K562 (cell line): ENCODE measurements around the gene ZNF92. TPM values are rescaled to one million over a fixed set of nuclear protein-coding genes. Genes with fewer than 3 reads are reported as not detected.

ENCODE experiments used
- CBFB ChIP-seq: sonication (generic); formaldehyde crosslinking; IDR thresholded peaks from 2 replicates; pipeline ENCODE4 v1.4.0; 2020; ENCODE audit warnings: mild to moderate bottlenecking, missing genetic modification reagents
- E2F4 ChIP-seq: sonication (generic); formaldehyde crosslinking; IDR thresholded peaks from 2 replicates; pipeline ENCODE4 v1.8.0; 2022; ENCODE audit warnings: mild to moderate bottlenecking, low read depth, missing genetic modification reagents
- ERF ChIP-seq: fragments of 450-650 bp; formaldehyde crosslinking; IDR thresholded peaks from 2 replicates; pipeline ENCODE4 v1.4.0; 2020; ENCODE audit warnings: mild to moderate bottlenecking, mixed read lengths
- GTF2A2 ChIP-seq: IDR thresholded peaks from 2 replicates; pipeline ENCODE4 v1.6.1; 2016; ENCODE audit warnings: mild to moderate bottlenecking, missing genetic modification characterization, missing compliant biosample characterization
- HDAC2 ChIP-seq: fragments of 450-650 bp; IDR thresholded peaks from 2 replicates; pipeline ENCODE4 v1.6.1; 2016; ENCODE audit warnings: mild to moderate bottlenecking
- NBN ChIP-seq: fragments of 450-650 bp; IDR thresholded peaks from 2 replicates; pipeline ENCODE4 v1.6.1; 2016; ENCODE audit warnings: low read depth, mild to moderate bottlenecking
- PCBP2 ChIP-seq: fragments of 200-400 bp; formaldehyde crosslinking; IDR thresholded peaks from 2 replicates; pipeline ENCODE4 v1.6.1; 2018; ENCODE audit warnings: low read length, low read depth, mild to moderate bottlenecking, moderate library complexity; ENCODE audit not compliant: poor library complexity, severe bottlenecking
- ZNF639 ChIP-seq, 2 experiments: fragments of 200-800 bp in 1 of 2; sonication (Bioruptor generic) in 1 of 2; sonication (generic) in 1 of 2; formaldehyde crosslinking in 1 of 2; IDR thresholded peaks in 1 of 2; conservative IDR thresholded peaks in 1 of 2; 2 replicates each; pipeline versions ENCODE4 v1.5.0 to v1.6.1; 2016 to 2020; ENCODE audit warnings: missing compliant biosample characterization in 1 of 2, missing genetic modification characterization in 1 of 2, missing genetic modification reagents in 1 of 2
- polyA plus RNA-seq, 8 experiments: library from polyadenylated mRNA; depleted of rRNA in 4 of 8; stranded (reverse) in 5 of 8; unstranded in 3 of 8; fragments of >200 nt; fragmentation: Nextera tagmentation in 2 of 8; fragmentation: Illumina TruSeq in 1 of 8; extraction: Ambion mirVana in 2 of 8; extraction: Trizol in 1 of 8; gene quantifications; 2 replicates each; pipeline versions ENCODE4 v1.2.1 to v1.2.3, GENCODE V29; 2011 to 2014; ENCODE audit warnings: inconsistent platforms in 1 of 8, missing spikeins in 1 of 8
- total RNA-seq, 7 experiments: library from RNA; depleted of rRNA in 6 of 7; stranded (reverse); fragments of >200 nt in 6 of 7; fragmentation: Illumina TruSeq in 2 of 7; extraction: Trizol in 2 of 7; gene quantifications; 2 replicates each; pipeline versions ENCODE4 v1.2.1 to v1.2.3, GENCODE V29; 2011 to 2021; ENCODE audit warnings: low replicate concordance in 1 of 7
- TF ChIP-seq, protein P1 (sequence below): fragments of 250-450 bp; sonication (Bioruptor Pico); IDR thresholded peaks from 2 replicates; pipeline ENCODE4 v1.4.0; 2020

The ZNF92 gene
- total and polyA plus RNA-seq, 9 of the 15 experiments (the other 6 are each of a cell fraction or from before 2014, with no cell fraction given), result 8.9 to 29.4 (median 12.5) TPM

GRCh38 chr7:65373608-65374351 is at the start of gene ZNF92 (continued):
- TF ChIP-seq NBN (peak; percentile 55), ERF (CRISPR knock-in tag) (no peak), CBFB (CRISPR knock-in tag) (0 out of 2 replicates have a peak, but pooled peaks have one; percentile 50), GTF2A2 (tag) (no peak), HDAC2 (peak; percentile 54; the same call in 1 of the 2 replicates), E2F4 (CRISPR knock-in tag) (0 out of 2 replicates have a peak, but pooled peaks have one; percentile 62), PCBP2 (no peak), ZNF639 (CRISPR knock-in tag; conservative IDR thresholded peaks at IDR 0.05 in 1 of 2, IDR thresholded peaks at IDR 0.05 in 1 of 2) (no peak)
- TF ChIP-seq, protein P1, sequence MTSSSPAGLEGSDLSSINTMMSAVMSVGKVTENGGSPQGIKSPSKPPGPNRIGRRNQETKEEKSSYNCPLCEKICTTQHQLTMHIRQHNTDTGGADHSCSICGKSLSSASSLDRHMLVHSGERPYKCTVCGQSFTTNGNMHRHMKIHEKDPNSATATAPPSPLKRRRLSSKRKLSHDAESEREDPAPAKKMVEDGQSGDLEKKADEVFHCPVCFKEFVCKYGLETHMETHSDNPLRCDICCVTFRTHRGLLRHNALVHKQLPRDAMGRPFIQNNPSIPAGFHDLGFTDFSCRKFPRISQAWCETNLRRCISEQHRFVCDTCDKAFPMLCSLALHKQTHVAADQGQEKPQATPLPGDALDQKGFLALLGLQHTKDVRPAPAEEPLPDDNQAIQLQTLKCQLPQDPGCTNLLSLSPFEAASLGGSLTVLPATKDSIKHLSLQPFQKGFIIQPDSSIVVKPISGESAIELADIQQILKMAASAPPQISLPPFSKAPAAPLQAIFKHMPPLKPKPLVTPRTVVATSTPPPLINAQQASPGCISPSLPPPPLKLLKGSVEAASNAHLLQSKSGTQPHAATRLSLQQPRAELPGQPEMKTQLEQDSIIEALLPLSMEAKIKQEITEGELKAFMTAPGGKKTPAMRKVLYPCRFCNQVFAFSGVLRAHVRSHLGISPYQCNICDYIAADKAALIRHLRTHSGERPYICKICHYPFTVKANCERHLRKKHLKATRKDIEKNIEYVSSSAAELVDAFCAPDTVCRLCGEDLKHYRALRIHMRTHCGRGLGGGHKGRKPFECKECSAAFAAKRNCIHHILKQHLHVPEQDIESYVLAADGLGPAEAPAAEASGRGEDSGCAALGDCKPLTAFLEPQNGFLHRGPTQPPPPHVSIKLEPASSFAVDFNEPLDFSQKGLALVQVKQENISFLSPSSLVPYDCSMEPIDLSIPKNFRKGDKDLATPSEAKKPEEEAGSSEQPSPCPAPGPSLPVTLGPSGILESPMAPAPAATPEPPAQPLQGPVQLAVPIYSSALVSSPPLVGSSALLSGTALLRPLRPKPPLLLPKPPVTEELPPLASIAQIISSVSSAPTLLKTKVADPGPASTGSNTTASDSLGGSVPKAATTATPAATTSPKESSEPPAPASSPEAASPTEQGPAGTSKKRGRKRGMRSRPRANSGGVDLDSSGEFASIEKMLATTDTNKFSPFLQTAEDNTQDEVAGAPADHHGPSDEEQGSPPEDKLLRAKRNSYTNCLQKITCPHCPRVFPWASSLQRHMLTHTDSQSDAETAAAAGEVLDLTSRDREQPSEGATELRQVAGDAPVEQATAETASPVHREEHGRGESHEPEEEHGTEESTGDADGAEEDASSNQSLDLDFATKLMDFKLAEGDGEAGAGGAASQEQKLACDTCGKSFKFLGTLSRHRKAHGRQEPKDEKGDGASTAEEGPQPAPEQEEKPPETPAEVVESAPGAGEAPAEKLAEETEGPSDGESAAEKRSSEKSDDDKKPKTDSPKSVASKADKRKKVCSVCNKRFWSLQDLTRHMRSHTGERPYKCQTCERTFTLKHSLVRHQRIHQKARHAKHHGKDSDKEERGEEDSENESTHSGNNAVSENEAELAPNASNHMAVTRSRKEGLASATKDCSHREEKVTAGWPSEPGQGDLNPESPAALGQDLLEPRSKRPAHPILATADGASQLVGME, result no peak
